ENCODE results near the gene KRT17.

DNA sequence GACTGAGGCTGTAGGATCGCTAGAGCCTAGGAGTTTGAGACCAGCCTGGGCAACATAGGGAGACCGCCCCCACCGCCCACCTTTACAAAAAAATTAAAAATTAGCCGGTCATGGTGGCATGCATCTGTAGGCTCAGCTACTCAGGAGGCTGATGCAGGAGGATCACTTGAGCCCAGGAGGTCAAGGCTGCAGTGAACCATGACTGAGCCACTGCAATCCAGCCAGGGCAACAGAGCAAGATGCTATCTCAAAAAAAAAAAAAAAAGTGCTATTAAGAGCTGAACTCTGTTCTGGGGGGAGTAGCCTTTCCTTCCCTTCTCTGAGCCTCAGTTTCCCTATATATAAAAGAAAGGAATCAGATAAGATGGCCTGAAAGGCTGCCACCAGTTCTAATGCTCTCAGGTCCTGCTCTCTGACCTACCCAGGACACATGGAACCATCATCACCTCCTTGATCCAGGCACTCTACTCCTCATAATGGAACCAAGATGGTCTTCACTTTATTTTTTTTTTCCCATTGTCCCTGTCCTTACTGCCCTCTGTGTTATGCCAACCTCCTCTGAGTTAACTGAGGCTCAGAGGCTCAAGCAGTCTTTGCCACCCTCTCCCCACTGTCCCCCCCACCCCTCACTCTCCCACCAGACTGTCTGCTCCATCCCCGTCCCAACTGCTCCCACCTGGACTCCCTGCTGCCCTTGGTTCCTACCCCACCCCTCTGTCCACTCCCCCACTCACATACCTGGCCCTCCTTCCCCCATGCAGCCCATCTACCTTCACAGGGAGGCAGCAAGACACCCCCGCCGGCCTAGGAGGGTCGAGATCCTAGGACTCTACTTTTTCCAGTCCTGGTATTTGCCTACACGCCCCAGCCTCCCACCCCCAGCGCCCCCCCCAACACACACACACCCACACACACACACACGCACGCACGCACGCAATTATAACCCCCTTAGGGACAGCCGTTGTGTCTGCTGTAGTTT is 40.5 kb upstream of the KRT17 start:
- TF ChIP-seq, protein P1, sequence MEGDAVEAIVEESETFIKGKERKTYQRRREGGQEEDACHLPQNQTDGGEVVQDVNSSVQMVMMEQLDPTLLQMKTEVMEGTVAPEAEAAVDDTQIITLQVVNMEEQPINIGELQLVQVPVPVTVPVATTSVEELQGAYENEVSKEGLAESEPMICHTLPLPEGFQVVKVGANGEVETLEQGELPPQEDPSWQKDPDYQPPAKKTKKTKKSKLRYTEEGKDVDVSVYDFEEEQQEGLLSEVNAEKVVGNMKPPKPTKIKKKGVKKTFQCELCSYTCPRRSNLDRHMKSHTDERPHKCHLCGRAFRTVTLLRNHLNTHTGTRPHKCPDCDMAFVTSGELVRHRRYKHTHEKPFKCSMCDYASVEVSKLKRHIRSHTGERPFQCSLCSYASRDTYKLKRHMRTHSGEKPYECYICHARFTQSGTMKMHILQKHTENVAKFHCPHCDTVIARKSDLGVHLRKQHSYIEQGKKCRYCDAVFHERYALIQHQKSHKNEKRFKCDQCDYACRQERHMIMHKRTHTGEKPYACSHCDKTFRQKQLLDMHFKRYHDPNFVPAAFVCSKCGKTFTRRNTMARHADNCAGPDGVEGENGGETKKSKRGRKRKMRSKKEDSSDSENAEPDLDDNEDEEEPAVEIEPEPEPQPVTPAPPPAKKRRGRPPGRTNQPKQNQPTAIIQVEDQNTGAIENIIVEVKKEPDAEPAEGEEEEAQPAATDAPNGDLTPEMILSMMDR (IDR thresholded peaks at IDR 0.05), result no peak
- TF ChIP-seq POLR2AphosphoS5 (IDR thresholded peaks at IDR 0.05) (no peak), POLR2A (IDR thresholded peaks at IDR 0.05; ENCODE audit: low read depth) (no peak)
